SK-N-SH treated with all-trans-retinoic acid at 6 μM for 48 hours (cell line): ENCODE data around the gene GRIA4.

Experiments used
- ATAC-seq: fragments of 200-7000 bp; cut with Tn5 transposase; 3 replicates; pipeline ENCODE4 v1.9.1; 2020; ENCODE audit warnings: mild to moderate bottlenecking, moderate library complexity
- ARNTL ChIP-seq: fragments of 450-650 bp; formaldehyde crosslinking; IDR thresholded peaks from 2 replicates; pipeline ENCODE4 v1.5.0; 2020; ENCODE audit warnings: low read depth, mild to moderate bottlenecking, moderate library complexity, borderline replicate concordance
- BACH2 ChIP-seq: fragments of 250-450 bp; sonication (Bioruptor Pico); IDR thresholded peaks from 2 replicates; pipeline ENCODE4 v1.9.0; 2021; ENCODE audit warnings: mild to moderate bottlenecking, borderline replicate concordance
- CSDC2 ChIP-seq: fragments of 250-450 bp; sonication (Bioruptor Pico); IDR thresholded peaks from 2 replicates; pipeline ENCODE4 v1.5.0; 2020; ENCODE audit warnings: mild to moderate bottlenecking, moderate library complexity
- ESRRG ChIP-seq: fragments of 250-450 bp; sonication (Bioruptor Pico); IDR thresholded peaks from 2 replicates; pipeline ENCODE4 v1.6.1; 2021; ENCODE audit warnings: mild to moderate bottlenecking
- GLIS3 ChIP-seq: fragments of 250-450 bp; sonication (Bioruptor Pico); IDR thresholded peaks from 2 replicates; pipeline ENCODE4 v1.5.0; 2020; ENCODE audit warnings: mild to moderate bottlenecking, moderate library complexity
- ISL1 ChIP-seq: fragments of 250-450 bp; sonication (Bioruptor Pico); IDR thresholded peaks from 2 replicates; pipeline ENCODE4 v2.1.2; 2022; ENCODE audit warnings: mild to moderate bottlenecking, moderate library complexity
- OSR1 ChIP-seq: fragments of 250-450 bp; sonication (Bioruptor Pico); IDR thresholded peaks from 2 replicates; pipeline ENCODE4 v1.8.0; 2022; ENCODE audit warnings: moderate library complexity, mild to moderate bottlenecking, inconsistent platforms
- PPARA ChIP-seq: fragments of 250-450 bp; sonication (Bioruptor Pico); IDR thresholded peaks from 2 replicates; pipeline ENCODE4 v1.5.0; 2020; ENCODE audit warnings: mild to moderate bottlenecking, borderline replicate concordance
- SNAI2 ChIP-seq: fragments of 250-450 bp; sonication (Bioruptor Pico); IDR thresholded peaks from 2 replicates; pipeline ENCODE4 v1.5.0; 2020; ENCODE audit warnings: mild to moderate bottlenecking, moderate library complexity
- TCF4 ChIP-seq: fragments of 250-450 bp; sonication (Bioruptor Pico); IDR thresholded peaks from 2 replicates; pipeline ENCODE4 v1.8.0; 2021; ENCODE audit warnings: mild to moderate bottlenecking, moderate library complexity, borderline replicate concordance
- TOX ChIP-seq: fragments of 250-450 bp; sonication (Bioruptor Pico); IDR thresholded peaks from 2 replicates; pipeline ENCODE4 v1.8.0; 2021; ENCODE audit warnings: mild to moderate bottlenecking, moderate library complexity, borderline replicate concordance
- ZC3H10 ChIP-seq: fragments of 250-450 bp; sonication (Bioruptor Pico); IDR thresholded peaks from 2 replicates; pipeline ENCODE4 v1.5.1; 2021; ENCODE audit warnings: mild to moderate bottlenecking, moderate library complexity
- ZFP3 ChIP-seq: fragments of 250-450 bp; sonication (Bioruptor Pico); IDR thresholded peaks from 2 replicates; pipeline ENCODE4 v1.5.0; 2020; ENCODE audit warnings: mild to moderate bottlenecking, moderate library complexity
- ZFP30 ChIP-seq: fragments of 450-650 bp; formaldehyde crosslinking; IDR thresholded peaks from 2 replicates; pipeline ENCODE4 v1.5.0; 2022; ENCODE audit warnings: mild to moderate bottlenecking, moderate library complexity
- ZNF565 ChIP-seq: fragments of 450-650 bp; formaldehyde crosslinking; conservative IDR thresholded peaks from 2 replicates; pipeline ENCODE4 v1.5.0; 2020; ENCODE audit warnings: low read depth, mild to moderate bottlenecking, moderate library complexity
- ZNF70 ChIP-seq: fragments of 450-650 bp; formaldehyde crosslinking; IDR thresholded peaks from 2 replicates; pipeline ENCODE4 v1.5.0; 2020; ENCODE audit warnings: mild to moderate bottlenecking, moderate library complexity
- ZNF8 ChIP-seq: fragments of 450-650 bp; formaldehyde crosslinking; IDR thresholded peaks from 2 replicates; pipeline ENCODE4 v1.5.0; 2020; ENCODE audit warnings: mild to moderate bottlenecking, moderate library complexity
- TF ChIP-seq, protein P1 (sequence below): fragments of 250-450 bp; sonication (Bioruptor Pico); IDR thresholded peaks from 2 replicates; pipeline ENCODE4 v1.5.0; 2020; ENCODE audit warnings: mild to moderate bottlenecking, moderate library complexity
- TF ChIP-seq, protein P2 (sequence below): fragments of 250-450 bp; sonication (Bioruptor Pico); IDR thresholded peaks from 2 replicates; pipeline ENCODE4 v1.8.0; 2021; ENCODE audit warnings: low read depth, mild to moderate bottlenecking, moderate library complexity, borderline replicate concordance
- TF ChIP-seq, protein P3 (sequence below): fragments of 250-450 bp; sonication (Bioruptor Pico); IDR thresholded peaks from 2 replicates; pipeline ENCODE4 v1.5.1; 2020; ENCODE audit warnings: low read depth, mild to moderate bottlenecking, moderate library complexity

GRIA4 gene

DNA sequence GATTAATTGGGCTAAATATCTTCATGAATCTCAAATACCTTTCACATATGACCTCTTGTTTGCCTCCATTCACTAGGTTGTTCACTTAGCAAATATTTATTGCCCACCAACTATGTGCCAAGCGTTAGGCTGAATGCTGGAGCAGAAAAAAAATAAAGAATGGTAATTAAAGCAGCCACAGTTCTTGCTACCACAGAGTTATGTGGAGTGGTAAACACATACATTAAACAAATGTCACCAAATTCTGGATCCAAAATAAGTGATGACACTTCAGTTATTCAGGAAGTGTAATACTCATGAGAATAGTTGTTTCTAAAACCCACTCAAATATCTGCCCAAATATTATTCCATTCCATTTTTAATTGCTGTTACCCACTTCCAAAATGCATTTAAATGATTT is 128.4 kb downstream of the GRIA4 start:
- ATAC-seq, result no peak
- TF ChIP-seq ZNF70 (CRISPR knock-in tag) (no peak), ZNF565 (no peak), PPARA (CRISPR knock-in tag) (no peak)
- TF ChIP-seq, protein P1, sequence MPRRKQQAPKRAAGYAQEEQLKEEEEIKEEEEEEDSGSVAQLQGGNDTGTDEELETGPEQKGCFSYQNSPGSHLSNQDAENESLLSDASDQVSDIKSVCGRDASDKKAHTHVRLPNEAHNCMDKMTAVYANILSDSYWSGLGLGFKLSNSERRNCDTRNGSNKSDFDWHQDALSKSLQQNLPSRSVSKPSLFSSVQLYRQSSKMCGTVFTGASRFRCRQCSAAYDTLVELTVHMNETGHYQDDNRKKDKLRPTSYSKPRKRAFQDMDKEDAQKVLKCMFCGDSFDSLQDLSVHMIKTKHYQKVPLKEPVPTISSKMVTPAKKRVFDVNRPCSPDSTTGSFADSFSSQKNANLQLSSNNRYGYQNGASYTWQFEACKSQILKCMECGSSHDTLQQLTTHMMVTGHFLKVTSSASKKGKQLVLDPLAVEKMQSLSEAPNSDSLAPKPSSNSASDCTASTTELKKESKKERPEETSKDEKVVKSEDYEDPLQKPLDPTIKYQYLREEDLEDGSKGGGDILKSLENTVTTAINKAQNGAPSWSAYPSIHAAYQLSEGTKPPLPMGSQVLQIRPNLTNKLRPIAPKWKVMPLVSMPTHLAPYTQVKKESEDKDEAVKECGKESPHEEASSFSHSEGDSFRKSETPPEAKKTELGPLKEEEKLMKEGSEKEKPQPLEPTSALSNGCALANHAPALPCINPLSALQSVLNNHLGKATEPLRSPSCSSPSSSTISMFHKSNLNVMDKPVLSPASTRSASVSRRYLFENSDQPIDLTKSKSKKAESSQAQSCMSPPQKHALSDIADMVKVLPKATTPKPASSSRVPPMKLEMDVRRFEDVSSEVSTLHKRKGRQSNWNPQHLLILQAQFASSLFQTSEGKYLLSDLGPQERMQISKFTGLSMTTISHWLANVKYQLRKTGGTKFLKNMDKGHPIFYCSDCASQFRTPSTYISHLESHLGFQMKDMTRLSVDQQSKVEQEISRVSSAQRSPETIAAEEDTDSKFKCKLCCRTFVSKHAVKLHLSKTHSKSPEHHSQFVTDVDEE (CRISPR knock-in tag), result no peak
- TF ChIP-seq, all 23 proteins: peak for 0

DNA sequence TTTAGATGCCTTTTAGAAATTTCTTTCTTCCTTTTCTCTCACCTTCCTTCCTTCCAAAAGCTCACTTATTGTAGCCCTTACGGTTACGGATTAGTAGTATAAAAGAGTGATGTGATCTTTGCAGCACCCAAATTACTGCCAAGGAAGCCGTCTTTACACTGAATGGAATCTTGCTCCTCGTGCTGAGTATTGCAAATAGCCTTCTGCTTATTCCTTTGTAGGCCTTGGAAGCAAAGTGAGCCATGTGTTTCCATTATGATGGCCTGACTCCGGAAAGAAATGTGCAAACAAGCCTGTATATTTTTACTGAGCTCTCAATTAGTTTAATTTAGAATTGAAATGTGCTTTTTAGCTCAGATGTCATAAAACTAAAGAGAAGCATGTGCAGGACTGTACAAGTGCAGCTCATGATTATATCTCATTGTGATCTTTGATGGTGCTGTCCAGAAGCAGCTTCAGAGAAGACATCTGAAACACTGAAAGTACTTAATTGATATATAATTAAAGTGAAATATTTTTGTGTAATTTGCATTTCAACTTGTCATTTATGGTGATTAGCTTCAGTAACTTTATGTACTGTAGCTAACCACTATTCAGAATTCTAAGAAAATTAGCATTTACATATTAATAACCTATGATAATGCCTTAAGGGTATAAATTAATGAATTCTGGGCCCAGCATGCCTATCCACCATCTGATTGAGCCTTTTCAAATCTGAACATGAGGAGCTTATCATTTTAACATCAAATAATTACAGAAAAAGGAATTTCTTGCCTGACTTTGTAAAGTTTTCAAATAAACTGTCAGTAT is 129.3 kb downstream of the GRIA4 start:
- TF ChIP-seq SNAI2 (CRISPR knock-in tag) (peak; percentile 28; the same call in 1 of the 2 replicates), TCF4 (CRISPR knock-in tag) (peak; percentile 44; the same call in 1 of the 2 replicates)
- TF ChIP-seq, protein P2, sequence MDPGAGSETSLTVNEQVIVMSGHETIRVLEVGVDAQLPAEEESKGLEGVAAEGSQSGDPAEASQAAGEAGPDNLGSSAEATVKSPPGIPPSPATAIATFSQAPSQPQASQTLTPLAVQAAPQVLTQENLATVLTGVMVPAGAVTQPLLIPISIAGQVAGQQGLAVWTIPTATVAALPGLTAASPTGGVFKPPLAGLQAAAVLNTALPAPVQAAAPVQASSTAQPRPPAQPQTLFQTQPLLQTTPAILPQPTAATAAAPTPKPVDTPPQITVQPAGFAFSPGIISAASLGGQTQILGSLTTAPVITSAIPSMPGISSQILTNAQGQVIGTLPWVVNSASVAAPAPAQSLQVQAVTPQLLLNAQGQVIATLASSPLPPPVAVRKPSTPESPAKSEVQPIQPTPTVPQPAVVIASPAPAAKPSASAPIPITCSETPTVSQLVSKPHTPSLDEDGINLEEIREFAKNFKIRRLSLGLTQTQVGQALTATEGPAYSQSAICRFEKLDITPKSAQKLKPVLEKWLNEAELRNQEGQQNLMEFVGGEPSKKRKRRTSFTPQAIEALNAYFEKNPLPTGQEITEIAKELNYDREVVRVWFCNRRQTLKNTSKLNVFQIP (CRISPR knock-in tag), result no peak
- no peak for ATAC-seq

DNA sequence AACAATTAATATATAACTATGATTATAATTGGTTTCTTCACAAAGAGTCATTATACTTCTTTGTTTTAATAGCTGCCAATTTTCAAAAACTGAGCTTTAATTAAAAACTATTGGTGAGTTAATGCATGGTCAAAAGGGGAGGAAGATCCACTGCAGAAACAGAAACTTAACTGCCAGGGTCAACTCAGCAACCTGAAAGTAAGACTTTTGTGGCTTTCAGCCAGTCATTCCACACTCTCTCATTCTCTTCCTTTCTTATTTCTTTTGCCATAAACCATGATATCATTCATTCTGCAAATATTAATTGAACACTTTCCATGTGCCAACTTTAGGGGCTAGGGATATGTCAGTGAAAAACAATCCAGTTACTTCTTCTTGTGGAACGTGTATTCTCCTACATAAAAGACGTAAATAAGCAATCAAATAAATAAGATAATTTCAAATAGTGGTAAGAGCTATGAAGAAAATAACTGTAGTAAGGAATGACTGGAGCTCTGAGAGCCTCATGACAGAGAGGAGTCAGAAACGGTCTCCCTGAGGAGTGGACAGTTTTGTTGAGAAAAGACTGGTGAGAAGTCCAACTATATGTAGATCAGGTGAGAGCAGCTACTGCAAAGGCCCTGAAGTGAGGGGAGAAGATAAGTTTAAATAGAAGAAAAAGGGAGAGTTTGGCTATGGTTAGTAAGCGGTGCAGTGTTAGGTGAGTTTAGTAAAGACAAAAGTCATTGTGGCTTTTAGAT is 130.5 kb downstream of the GRIA4 start:
- ATAC-seq, result no peak
- TF ChIP-seq BACH2, result no peak

DNA sequence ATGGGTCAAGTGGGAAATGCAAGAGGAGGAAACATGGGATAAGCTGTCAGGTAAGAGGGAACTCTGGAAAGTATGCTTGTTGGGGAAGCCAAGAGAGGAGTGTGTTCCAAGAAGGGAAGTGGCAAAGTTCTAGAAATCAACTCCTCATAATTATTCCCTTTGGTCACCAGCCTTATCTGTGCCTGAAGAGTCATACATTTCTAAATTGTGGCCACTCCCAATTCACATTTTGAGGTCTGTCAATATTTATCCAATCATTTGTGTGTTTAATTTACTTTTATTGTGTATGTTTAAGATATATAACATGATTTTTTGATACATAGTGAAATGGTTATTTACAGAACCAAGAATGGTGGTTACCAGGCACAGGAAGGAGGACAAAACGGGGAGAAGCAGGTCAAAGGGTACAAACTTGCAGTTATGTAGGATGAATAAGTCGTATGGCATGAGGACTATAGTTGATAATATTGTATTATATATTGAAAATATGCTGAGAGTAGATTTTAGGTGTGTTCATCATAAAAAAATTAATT is 131.7 kb downstream of the GRIA4 start:
- no peak for ATAC-seq
- TF ChIP-seq ZNF8 (CRISPR knock-in tag) (no peak), ZFP30 (no peak), ZC3H10 (no peak), BACH2 (no peak), ZNF70 (CRISPR knock-in tag) (no peak), ZFP3 (CRISPR knock-in tag) (no peak), ISL1 (CRISPR knock-in tag) (no peak), OSR1 (CRISPR knock-in tag) (no peak), ZNF565 (no peak), GLIS3 (CRISPR knock-in tag) (no peak)
- TF ChIP-seq, protein P3, sequence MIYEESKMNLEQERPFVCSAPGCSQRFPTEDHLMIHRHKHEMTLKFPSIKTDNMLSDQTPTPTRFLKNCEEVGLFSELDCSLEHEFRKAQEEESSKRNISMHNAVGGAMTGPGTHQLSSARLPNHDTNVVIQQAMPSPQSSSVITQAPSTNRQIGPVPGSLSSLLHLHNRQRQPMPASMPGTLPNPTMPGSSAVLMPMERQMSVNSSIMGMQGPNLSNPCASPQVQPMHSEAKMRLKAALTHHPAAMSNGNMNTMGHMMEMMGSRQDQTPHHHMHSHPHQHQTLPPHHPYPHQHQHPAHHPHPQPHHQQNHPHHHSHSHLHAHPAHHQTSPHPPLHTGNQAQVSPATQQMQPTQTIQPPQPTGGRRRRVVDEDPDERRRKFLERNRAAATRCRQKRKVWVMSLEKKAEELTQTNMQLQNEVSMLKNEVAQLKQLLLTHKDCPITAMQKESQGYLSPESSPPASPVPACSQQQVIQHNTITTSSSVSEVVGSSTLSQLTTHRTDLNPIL (CRISPR knock-in tag), result no peak

DNA sequence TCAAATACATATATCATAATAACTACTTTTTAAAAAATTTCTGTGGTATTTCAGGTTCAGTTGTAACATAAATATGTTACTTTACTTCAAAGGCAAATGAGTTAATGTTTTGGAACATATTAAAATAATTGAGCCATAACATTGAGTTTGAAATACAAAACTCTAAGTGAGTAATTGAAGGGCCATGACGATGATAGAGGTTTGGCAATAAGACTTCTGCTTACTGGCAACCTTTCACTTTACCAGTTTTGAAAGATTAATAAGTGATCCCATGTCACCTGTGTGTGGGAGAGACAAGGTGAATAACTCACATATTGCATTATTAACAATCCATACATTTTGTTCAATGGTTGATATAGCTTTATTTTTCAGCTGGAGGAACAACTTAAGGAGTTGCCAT is 144.4 kb downstream of the GRIA4 start:
- TF ChIP-seq SNAI2 (CRISPR knock-in tag) (no peak), ESRRG (no peak), ZFP3 (CRISPR knock-in tag) (no peak)
- TF ChIP-seq, all 23 proteins: peak for 0
- no peak for ATAC-seq

DNA sequence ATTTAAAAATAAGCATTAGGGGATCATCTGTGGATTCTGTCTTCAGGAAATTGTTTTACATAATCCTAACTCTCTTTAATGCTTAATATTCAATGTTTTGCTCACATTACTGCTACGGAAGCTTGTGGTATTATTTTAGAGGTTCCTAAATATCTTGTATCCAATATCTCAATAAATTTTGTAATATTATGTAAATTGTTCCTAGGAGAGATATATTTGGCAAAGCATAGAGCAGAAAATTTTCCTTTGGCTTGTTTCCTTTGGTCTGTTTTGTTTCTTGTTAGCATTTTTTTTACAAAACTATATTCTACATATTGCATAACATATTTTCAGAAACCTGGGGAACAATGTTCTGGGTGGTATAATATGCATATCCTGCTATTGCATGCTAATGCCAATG is 144.8 kb downstream of the GRIA4 start:
- no peak for ATAC-seq
- TF ChIP-seq CSDC2 (CRISPR knock-in tag) (no peak), ARNTL (no peak), ZFP3 (CRISPR knock-in tag) (no peak), OSR1 (CRISPR knock-in tag) (no peak), ZFP30 (no peak), GLIS3 (CRISPR knock-in tag) (no peak), ZNF8 (CRISPR knock-in tag) (no peak), TOX (no peak), SNAI2 (CRISPR knock-in tag) (no peak)
- TF ChIP-seq, protein P1 (CRISPR knock-in tag), result no peak
